Trophoblast cell (in vitro differentiated cells and primary cell): ENCODE results near the gene ADAM30.

Experiments
- DNase-seq, 2 donors: peaks; one replicate each; pipeline ENCODE4 v3.0.0-alpha.2; 2016
- H2AFZ ChIP-seq: 2 replicates; pipeline ENCODE4 v1.6.1; 2013; ENCODE audit warnings: low read length, moderate library complexity, mild to moderate bottlenecking; ENCODE audit not compliant: insufficient read depth, poor library complexity
- H2AK5ac ChIP-seq: 2 replicates; pipeline ENCODE4 v1.6.1; 2013; ENCODE audit warnings: mild to moderate bottlenecking, low read length
- H2BK120ac ChIP-seq: 2 replicates; pipeline ENCODE4 v1.6.1; 2013; ENCODE audit warnings: low read length, mild to moderate bottlenecking, moderate library complexity; ENCODE audit not compliant: insufficient read depth, poor library complexity
- H2BK12ac ChIP-seq: 2 replicates; pipeline ENCODE4 v1.6.1; 2013; ENCODE audit warnings: mild to moderate bottlenecking, low read length, moderate library complexity
- H2BK5ac ChIP-seq: 2 replicates; pipeline ENCODE4 v1.6.1; 2013; ENCODE audit warnings: low read length, low read depth, moderate library complexity, mild to moderate bottlenecking; ENCODE audit not compliant: poor library complexity
- H3K14ac ChIP-seq: 2 replicates; pipeline ENCODE4 v1.6.1; 2013; ENCODE audit warnings: mild to moderate bottlenecking, low read length
- H3K18ac ChIP-seq: 2 replicates; pipeline ENCODE4 v1.6.1; 2013; ENCODE audit warnings: mild to moderate bottlenecking, low read length
- H3K23ac ChIP-seq: 2 replicates; pipeline ENCODE4 v1.6.1; 2013; ENCODE audit warnings: low read length
- H3K27ac ChIP-seq: 2 replicates; pipeline ENCODE4 v1.5.1; 2013; ENCODE audit warnings: low read depth, mild to moderate bottlenecking, inconsistent platforms, low read length, moderate library complexity
- H3K27me3 ChIP-seq: 2 replicates; pipeline ENCODE4 v1.6.1; 2013; ENCODE audit warnings: inconsistent platforms, mild to moderate bottlenecking, low read length, moderate library complexity; ENCODE audit not compliant: insufficient read depth
- H3K36me3 ChIP-seq, 2 experiments: 1 replicate in 1 of 2; 2 replicates in 1 of 2; pipeline ENCODE4 v1.6.1; 2013; ENCODE audit warnings: low read length in 2 of 2, mild to moderate bottlenecking in 2 of 2, moderate library complexity in 1 of 2; ENCODE audit not compliant: insufficient read depth in 2 of 2, control insufficient read depth in 1 of 2
- H3K4ac ChIP-seq: 2 replicates; pipeline ENCODE4 v1.6.1; 2013; ENCODE audit warnings: low read depth, mild to moderate bottlenecking, low read length, moderate library complexity
- H3K4me1 ChIP-seq, 2 experiments: 1 replicate in 1 of 2; 2 replicates in 1 of 2; pipeline ENCODE4 v1.6.1; 2013; ENCODE audit warnings: low read length in 2 of 2, mild to moderate bottlenecking in 2 of 2, moderate library complexity in 1 of 2; ENCODE audit not compliant: insufficient read depth in 2 of 2, control insufficient read depth in 1 of 2
- H3K4me2 ChIP-seq: 2 replicates; pipeline ENCODE4 v1.6.1; 2013; ENCODE audit warnings: inconsistent platforms, mild to moderate bottlenecking, low read length, moderate library complexity
- H3K4me3 ChIP-seq: 2 replicates; pipeline ENCODE4 v1.5.1; 2013; ENCODE audit warnings: mild to moderate bottlenecking, low read depth, low read length, inconsistent platforms
- H3K79me1 ChIP-seq: one replicate; pipeline ENCODE4 v1.6.1; 2013; ENCODE audit warnings: low read length
- H3K79me2 ChIP-seq: 2 replicates; pipeline ENCODE4 v1.6.1; 2013; ENCODE audit warnings: low read length, mild to moderate bottlenecking; ENCODE audit not compliant: control insufficient read depth, insufficient read depth, poor library complexity
- H3K9ac ChIP-seq: 2 replicates; pipeline ENCODE4 v1.6.1; 2013; ENCODE audit warnings: mild to moderate bottlenecking, low read length
- H3K9me3 ChIP-seq: 2 replicates; pipeline ENCODE4 v1.6.1; 2013; ENCODE audit warnings: low read depth, mild to moderate bottlenecking, control low read depth, inconsistent platforms, low read length; ENCODE audit not compliant: insufficient read depth
- H4K12ac ChIP-seq: 2 replicates; pipeline ENCODE4 v1.6.1; 2013; ENCODE audit warnings: low read depth, mild to moderate bottlenecking, low read length, moderate library complexity
- H4K8ac ChIP-seq: 2 replicates; pipeline ENCODE4 v1.6.1; 2013; ENCODE audit warnings: low read depth, mild to moderate bottlenecking, low read length, moderate library complexity
- H4K91ac ChIP-seq: one replicate; pipeline ENCODE4 v1.6.1; 2013; ENCODE audit warnings: low read depth, mild to moderate bottlenecking, low read length, moderate library complexity
- WGBS: extraction: QIAGEN DNeasy Blood & Tissue Kit; methylation state at CpG from one replicate; pipeline ENCODE4 v1.1.7; 2013; ENCODE audit warnings: missing lambda C conversion rate; ENCODE audit not compliant: insufficient read length, insufficient coverage; ENCODE audit errors: extremely low coverage; 5-methylcytosine and 5-hydroxymethylcytosine counted together

The ADAM30 gene

DNA sequence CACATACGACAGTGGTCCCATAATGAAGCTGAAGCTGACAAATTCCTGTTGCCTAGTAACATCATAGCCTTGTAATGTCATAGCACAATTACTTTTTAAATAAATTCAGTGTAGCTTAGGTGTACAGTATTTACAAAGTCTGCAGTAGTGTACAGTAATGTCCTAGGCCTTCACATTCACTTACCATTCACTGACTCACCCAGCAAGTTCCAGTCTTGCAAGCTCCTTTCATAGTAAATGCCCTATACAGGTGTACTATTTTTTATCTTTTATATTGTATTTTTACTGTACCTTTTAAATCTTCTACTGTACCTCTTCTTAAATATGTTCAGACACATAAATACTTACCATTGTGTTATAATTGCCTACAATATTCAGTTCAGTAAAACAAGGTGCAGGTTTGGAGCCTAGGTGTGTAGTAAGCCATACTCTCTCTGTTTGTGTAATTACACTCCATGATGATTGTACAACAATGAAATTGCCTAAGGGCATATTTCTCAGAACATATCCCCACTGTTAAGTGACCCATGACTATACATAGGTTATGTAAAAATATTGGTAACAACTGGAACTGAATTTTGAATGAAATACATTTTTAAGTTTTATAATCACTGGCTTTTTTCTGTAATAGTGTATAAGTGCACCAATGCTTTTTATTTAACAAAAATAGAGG, 33.5 kb upstream of the ADAM30 start:
- H3K79me1 ChIP-seq: no peaks in the 10 kb centered on the region
- H3K9me3 ChIP-seq: no peaks in the 10 kb centered on the region
- H3K27ac ChIP-seq: no peak overlapping the region
- no peak for DNase-seq
- no peak overlapping the region for H3K14ac ChIP-seq
- no peak overlapping the region for H4K12ac ChIP-seq
- peaks cover 13 to 28% of the 10 kb centered on the region in 2 experiments for H3K36me3 ChIP-seq
- no CpG with 5 or more reads among the region's 1 CpG for WGBS
- H3K4ac ChIP-seq: no peak overlapping the region
- no peaks in the 10 kb centered on the region for H3K27me3 ChIP-seq
- H3K18ac ChIP-seq: no peak overlapping the region
- no peak overlapping the region for H3K9ac ChIP-seq
- no peak overlapping the region for H4K91ac ChIP-seq
- H2BK5ac ChIP-seq: no peak overlapping the region
- no peak overlapping the region for H4K8ac ChIP-seq
- H2BK120ac ChIP-seq: no peak overlapping the region
- no peak overlapping the region for H3K4me2 ChIP-seq
- no peak overlapping the region for H3K4me3 ChIP-seq
- H2AFZ ChIP-seq: no peak overlapping the region
- no peaks in the 10 kb centered on the region for H3K79me2 ChIP-seq
- no peak overlapping the region for H2AK5ac ChIP-seq
- no peaks in the 10 kb centered on the region for H3K4me1 ChIP-seq
- no peak overlapping the region for H2BK12ac ChIP-seq
- no peak overlapping the region for H3K23ac ChIP-seq

DNA sequence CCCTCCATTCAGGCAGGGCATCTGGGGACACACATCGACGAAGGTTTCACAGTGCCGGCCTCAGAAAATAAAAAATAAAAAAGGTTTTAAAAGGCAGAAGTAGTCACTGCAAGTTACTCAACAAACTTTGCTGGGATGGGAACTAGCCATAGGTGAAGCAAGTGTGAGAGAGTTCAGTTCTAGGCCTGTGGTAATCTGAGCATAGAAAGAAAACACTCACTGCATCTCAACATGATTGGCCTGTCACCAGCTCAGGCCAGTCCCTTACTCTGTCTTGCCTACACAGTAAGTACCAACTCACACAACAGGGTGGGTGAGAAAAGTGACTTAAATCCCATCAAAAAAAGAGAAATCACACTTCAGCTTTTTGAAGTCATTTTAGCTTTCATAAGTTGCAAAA, 30.2 kb upstream of the ADAM30 start:
- Histone ChIP-seq H3K4ac (no peak overlapping the region), H2AFZ (no peak overlapping the region), H3K79me1 (no peaks in the 10 kb centered on the region), H3K79me2 (no peaks in the 10 kb centered on the region), H3K9me3 (no peaks in the 10 kb centered on the region), H3K14ac (no peak overlapping the region), H2BK5ac (no peak overlapping the region), H3K27ac (no peak overlapping the region), H3K36me3 (peaks cover 21 to 42% of the 10 kb centered on the region in 2 experiments), H4K8ac (no peak overlapping the region), H2BK120ac (no peak overlapping the region), H4K91ac (no peak overlapping the region), H3K4me1 (no peaks in the 10 kb centered on the region), H3K4me2 (no peak overlapping the region), H3K18ac (no peak overlapping the region), H4K12ac (no peak overlapping the region), H2BK12ac (no peak overlapping the region), H3K9ac (no peak overlapping the region), H2AK5ac (no peak overlapping the region), H3K23ac (no peak overlapping the region), H3K27me3 (no peaks in the 10 kb centered on the region), H3K4me3 (no peak overlapping the region)
- no CpG with 5 or more reads among the region's 3 CpGs for WGBS
- no peak for DNase-seq

DNA sequence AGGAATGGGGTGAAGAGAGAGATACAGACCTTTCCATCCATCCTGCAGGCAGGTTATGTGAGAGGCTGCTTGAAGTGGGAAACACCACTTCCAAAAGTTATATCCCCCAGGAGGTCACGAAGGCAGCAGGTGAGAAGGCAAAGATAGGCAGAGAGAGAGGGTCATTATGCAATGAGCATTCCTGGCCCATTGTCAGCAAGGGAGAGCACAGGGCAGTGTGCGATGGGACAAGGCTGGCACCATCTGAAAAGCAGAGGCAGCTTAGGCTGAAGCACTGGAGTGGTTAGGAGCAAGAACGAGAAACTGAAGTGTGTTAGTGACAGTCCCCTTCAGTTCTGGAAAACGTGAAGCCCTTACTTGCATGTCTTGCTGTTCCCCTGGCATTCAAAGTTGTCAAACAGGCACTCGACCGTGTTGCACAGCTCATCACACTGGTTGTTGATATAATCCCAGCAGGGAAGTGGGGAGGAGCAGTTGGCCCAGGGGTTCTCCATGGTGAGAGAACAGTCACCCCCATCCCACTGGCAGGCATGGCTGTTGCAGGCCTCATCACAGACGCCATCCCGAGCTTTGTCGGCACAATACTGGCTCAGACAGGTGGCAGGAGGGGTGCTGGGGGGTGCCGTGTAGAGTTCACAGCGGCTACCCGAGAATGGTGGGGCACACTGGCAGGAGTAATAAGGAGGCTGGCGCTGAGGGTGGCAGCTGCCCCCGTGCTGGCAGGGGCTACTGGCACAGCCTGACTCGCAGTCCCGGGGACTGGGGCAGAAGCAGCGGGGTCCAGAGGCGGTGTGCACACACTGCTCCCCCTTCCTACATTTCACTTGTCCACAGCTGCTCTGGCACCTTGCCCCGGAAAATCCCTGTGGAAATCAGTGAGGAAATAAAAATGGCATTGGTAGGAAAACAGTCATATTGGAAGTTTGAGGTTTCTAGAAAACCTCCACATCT, 28.9 kb upstream of the ADAM30 start:
- no peak overlapping the region for H2BK12ac ChIP-seq

DNA sequence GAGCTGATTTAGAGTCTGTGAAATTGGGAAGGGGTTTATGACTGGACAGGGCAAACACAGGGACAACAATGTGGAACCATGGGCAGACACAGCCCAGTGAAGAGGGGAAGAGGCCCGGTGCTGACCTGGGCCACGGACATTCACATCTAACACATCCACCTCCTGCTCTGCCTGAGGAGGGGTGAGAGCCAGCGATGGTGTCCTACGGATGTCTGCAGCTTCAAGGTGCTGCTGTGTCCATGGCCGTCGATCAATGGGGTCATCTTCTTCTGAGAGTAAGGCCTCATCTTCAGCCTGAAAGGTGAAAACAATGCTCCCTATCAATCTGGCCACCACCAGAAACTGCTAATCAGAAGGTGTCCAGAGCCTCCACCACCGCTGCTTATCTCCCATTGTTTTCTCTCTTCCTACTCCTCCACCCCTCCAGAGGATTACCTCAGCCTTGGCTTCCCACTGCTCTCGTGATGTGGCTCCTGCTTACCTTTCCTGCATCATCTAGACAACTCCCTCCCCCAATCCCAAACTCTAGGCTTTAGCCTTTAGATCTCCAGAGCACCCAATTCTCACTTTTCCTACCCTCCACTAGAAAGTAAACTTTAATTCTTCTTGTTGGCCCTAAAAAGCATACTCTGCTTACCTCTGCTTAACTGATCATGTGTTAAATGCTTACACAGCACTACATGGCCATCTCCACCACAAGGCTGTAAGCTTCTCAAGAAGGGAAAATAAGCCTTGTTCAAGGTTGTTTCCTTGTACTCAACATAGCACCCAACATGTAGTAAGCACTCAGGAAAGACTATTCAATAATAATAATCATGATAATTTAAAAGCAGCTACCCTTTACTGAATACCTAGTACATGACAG, 24.0 kb upstream of the ADAM30 start:
- peaks cover 38 to 53% of the 10 kb centered on the region in 2 experiments for H3K36me3 ChIP-seq
- H3K4ac ChIP-seq: no peak overlapping the region
- no peaks in the 10 kb centered on the region for H3K79me1 ChIP-seq
- H3K14ac ChIP-seq: no peak overlapping the region
- WGBS: no CpG with 5 or more reads among the region's 8 CpGs
- H3K79me2 ChIP-seq: no peaks in the 10 kb centered on the region
- no peak overlapping the region for H2BK5ac ChIP-seq
- H3K4me1 ChIP-seq: no peaks in the 10 kb centered on the region
- no peak overlapping the region for H3K4me3 ChIP-seq
- H3K27ac ChIP-seq: no peak overlapping the region
- H4K91ac ChIP-seq: no peak overlapping the region
- no peak overlapping the region for H3K18ac ChIP-seq
- no peak overlapping the region for H3K4me2 ChIP-seq
- no peak overlapping the region for H2AK5ac ChIP-seq
- H3K9me3 ChIP-seq: peaks cover 4% of the 10 kb centered on the region
- no peak overlapping the region for H3K9ac ChIP-seq
- no peaks in the 10 kb centered on the region for H3K27me3 ChIP-seq
- H4K12ac ChIP-seq: no peak overlapping the region
- H3K23ac ChIP-seq: no peak overlapping the region
- DNase-seq: no peak
- H2BK12ac ChIP-seq: no peak overlapping the region
- no peak overlapping the region for H4K8ac ChIP-seq
- H2BK120ac ChIP-seq: no peak overlapping the region
- no peak overlapping the region for H2AFZ ChIP-seq

More for the DNA sequence above, 28.9 kb upstream of the ADAM30 start:
- Histone ChIP-seq H3K27me3 (no peaks in the 10 kb centered on the region), H2AK5ac (no peak overlapping the region), H3K23ac (no peak overlapping the region), H2BK5ac (no peak overlapping the region), H4K91ac (no peak overlapping the region), H2BK120ac (no peak overlapping the region), H3K4ac (no peak overlapping the region), H4K8ac (no peak overlapping the region), H3K4me3 (no peak overlapping the region), H3K27ac (no peak overlapping the region), H3K36me3 (peaks cover 24 to 46% of the 10 kb centered on the region in 2 experiments), H3K18ac (no peak overlapping the region), H3K4me2 (no peak overlapping the region), H3K79me1 (no peaks in the 10 kb centered on the region), H3K79me2 (no peaks in the 10 kb centered on the region), H2AFZ (no peak overlapping the region), H4K12ac (no peak overlapping the region), H3K9me3 (no peaks in the 10 kb centered on the region), H3K14ac (no peak overlapping the region), H3K4me1 (no peaks in the 10 kb centered on the region), H3K9ac (no peak overlapping the region)
- no peak for DNase-seq
- no CpG with 5 or more reads among the region's 19 CpGs for WGBS
